ENCODE data around the gene CYBA.

GRCh38 chr16:88624481-88624880, 26.4 kb downstream of the CYBA start:
- TF ChIP-seq, protein P1, sequence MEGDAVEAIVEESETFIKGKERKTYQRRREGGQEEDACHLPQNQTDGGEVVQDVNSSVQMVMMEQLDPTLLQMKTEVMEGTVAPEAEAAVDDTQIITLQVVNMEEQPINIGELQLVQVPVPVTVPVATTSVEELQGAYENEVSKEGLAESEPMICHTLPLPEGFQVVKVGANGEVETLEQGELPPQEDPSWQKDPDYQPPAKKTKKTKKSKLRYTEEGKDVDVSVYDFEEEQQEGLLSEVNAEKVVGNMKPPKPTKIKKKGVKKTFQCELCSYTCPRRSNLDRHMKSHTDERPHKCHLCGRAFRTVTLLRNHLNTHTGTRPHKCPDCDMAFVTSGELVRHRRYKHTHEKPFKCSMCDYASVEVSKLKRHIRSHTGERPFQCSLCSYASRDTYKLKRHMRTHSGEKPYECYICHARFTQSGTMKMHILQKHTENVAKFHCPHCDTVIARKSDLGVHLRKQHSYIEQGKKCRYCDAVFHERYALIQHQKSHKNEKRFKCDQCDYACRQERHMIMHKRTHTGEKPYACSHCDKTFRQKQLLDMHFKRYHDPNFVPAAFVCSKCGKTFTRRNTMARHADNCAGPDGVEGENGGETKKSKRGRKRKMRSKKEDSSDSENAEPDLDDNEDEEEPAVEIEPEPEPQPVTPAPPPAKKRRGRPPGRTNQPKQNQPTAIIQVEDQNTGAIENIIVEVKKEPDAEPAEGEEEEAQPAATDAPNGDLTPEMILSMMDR (IDR thresholded peaks at IDR 0.05; ENCODE audit: low read depth, low read length): no peak
- TF ChIP-seq EZH2phosphoT487 (IDR thresholded peaks at IDR 0.05; ENCODE audit: low read depth): no peak

Measured in OCI-LY3 (cell line).